SK-N-SH treated with all-trans-retinoic acid at 6 μM for 48 hours (cell line): ENCODE results near the gene SLC2A4RG.

ENCODE experiments used
- ATAC-seq: fragments of 200-7000 bp; cut with Tn5 transposase; 3 replicates; pipeline ENCODE4 v1.9.1; 2020; ENCODE audit warnings: mild to moderate bottlenecking, moderate library complexity
- ARNTL ChIP-seq: fragments of 450-650 bp; formaldehyde crosslinking; IDR thresholded peaks from 2 replicates; pipeline ENCODE4 v1.5.0; 2020; ENCODE audit warnings: low read depth, mild to moderate bottlenecking, moderate library complexity, borderline replicate concordance
- BACH2 ChIP-seq: fragments of 250-450 bp; sonication (Bioruptor Pico); IDR thresholded peaks from 2 replicates; pipeline ENCODE4 v1.9.0; 2021; ENCODE audit warnings: mild to moderate bottlenecking, borderline replicate concordance
- CSDC2 ChIP-seq: fragments of 250-450 bp; sonication (Bioruptor Pico); IDR thresholded peaks from 2 replicates; pipeline ENCODE4 v1.5.0; 2020; ENCODE audit warnings: mild to moderate bottlenecking, moderate library complexity
- ESRRG ChIP-seq: fragments of 250-450 bp; sonication (Bioruptor Pico); IDR thresholded peaks from 2 replicates; pipeline ENCODE4 v1.6.1; 2021; ENCODE audit warnings: mild to moderate bottlenecking
- GLIS3 ChIP-seq: fragments of 250-450 bp; sonication (Bioruptor Pico); IDR thresholded peaks from 2 replicates; pipeline ENCODE4 v1.5.0; 2020; ENCODE audit warnings: mild to moderate bottlenecking, moderate library complexity
- ISL1 ChIP-seq: fragments of 250-450 bp; sonication (Bioruptor Pico); IDR thresholded peaks from 2 replicates; pipeline ENCODE4 v2.1.2; 2022; ENCODE audit warnings: mild to moderate bottlenecking, moderate library complexity
- PPARA ChIP-seq: fragments of 250-450 bp; sonication (Bioruptor Pico); IDR thresholded peaks from 2 replicates; pipeline ENCODE4 v1.5.0; 2020; ENCODE audit warnings: mild to moderate bottlenecking, borderline replicate concordance
- RARB ChIP-seq: fragments of 250-450 bp; sonication (Bioruptor Pico); IDR thresholded peaks from 2 replicates; pipeline ENCODE4 v1.8.0; 2021; ENCODE audit warnings: mild to moderate bottlenecking, moderate library complexity
- SNAI2 ChIP-seq: fragments of 250-450 bp; sonication (Bioruptor Pico); IDR thresholded peaks from 2 replicates; pipeline ENCODE4 v1.5.0; 2020; ENCODE audit warnings: mild to moderate bottlenecking, moderate library complexity
- TCF4 ChIP-seq: fragments of 250-450 bp; sonication (Bioruptor Pico); IDR thresholded peaks from 2 replicates; pipeline ENCODE4 v1.8.0; 2021; ENCODE audit warnings: mild to moderate bottlenecking, moderate library complexity, borderline replicate concordance
- TOX ChIP-seq: fragments of 250-450 bp; sonication (Bioruptor Pico); IDR thresholded peaks from 2 replicates; pipeline ENCODE4 v1.8.0; 2021; ENCODE audit warnings: mild to moderate bottlenecking, moderate library complexity, borderline replicate concordance
- ZC3H10 ChIP-seq: fragments of 250-450 bp; sonication (Bioruptor Pico); IDR thresholded peaks from 2 replicates; pipeline ENCODE4 v1.5.1; 2021; ENCODE audit warnings: mild to moderate bottlenecking, moderate library complexity
- ZNF565 ChIP-seq: fragments of 450-650 bp; formaldehyde crosslinking; conservative IDR thresholded peaks from 2 replicates; pipeline ENCODE4 v1.5.0; 2020; ENCODE audit warnings: low read depth, mild to moderate bottlenecking, moderate library complexity
- ZNF70 ChIP-seq: fragments of 450-650 bp; formaldehyde crosslinking; IDR thresholded peaks from 2 replicates; pipeline ENCODE4 v1.5.0; 2020; ENCODE audit warnings: mild to moderate bottlenecking, moderate library complexity
- ZNF8 ChIP-seq: fragments of 450-650 bp; formaldehyde crosslinking; IDR thresholded peaks from 2 replicates; pipeline ENCODE4 v1.5.0; 2020; ENCODE audit warnings: mild to moderate bottlenecking, moderate library complexity
- TF ChIP-seq, protein P1 (sequence below): fragments of 250-450 bp; sonication (Bioruptor Pico); IDR thresholded peaks from 2 replicates; pipeline ENCODE4 v1.5.1; 2020; ENCODE audit warnings: low read depth, mild to moderate bottlenecking, moderate library complexity
- TF ChIP-seq, protein P2 (sequence below): fragments of 250-450 bp; sonication (Bioruptor Pico); IDR thresholded peaks from 2 replicates; pipeline ENCODE4 v1.5.1; 2021; ENCODE audit warnings: mild to moderate bottlenecking, moderate library complexity
- TF ChIP-seq, protein P3 (sequence below): fragments of 250-450 bp; sonication (Bioruptor Pico); IDR thresholded peaks from 2 replicates; pipeline ENCODE4 v1.8.0; 2020; ENCODE audit warnings: mild to moderate bottlenecking, moderate library complexity, borderline replicate concordance
- TF ChIP-seq, protein P4 (sequence below): fragments of 250-450 bp; sonication (Bioruptor Pico); IDR thresholded peaks from 2 replicates; pipeline ENCODE4 v1.5.0; 2020; ENCODE audit warnings: mild to moderate bottlenecking, moderate library complexity
- TF ChIP-seq, protein P5 (sequence below): fragments of 250-450 bp; sonication (Bioruptor Pico); IDR thresholded peaks from 2 replicates; pipeline ENCODE4 v1.8.0; 2021; ENCODE audit warnings: low read depth, mild to moderate bottlenecking, moderate library complexity, borderline replicate concordance

Gene SLC2A4RG

DNA sequence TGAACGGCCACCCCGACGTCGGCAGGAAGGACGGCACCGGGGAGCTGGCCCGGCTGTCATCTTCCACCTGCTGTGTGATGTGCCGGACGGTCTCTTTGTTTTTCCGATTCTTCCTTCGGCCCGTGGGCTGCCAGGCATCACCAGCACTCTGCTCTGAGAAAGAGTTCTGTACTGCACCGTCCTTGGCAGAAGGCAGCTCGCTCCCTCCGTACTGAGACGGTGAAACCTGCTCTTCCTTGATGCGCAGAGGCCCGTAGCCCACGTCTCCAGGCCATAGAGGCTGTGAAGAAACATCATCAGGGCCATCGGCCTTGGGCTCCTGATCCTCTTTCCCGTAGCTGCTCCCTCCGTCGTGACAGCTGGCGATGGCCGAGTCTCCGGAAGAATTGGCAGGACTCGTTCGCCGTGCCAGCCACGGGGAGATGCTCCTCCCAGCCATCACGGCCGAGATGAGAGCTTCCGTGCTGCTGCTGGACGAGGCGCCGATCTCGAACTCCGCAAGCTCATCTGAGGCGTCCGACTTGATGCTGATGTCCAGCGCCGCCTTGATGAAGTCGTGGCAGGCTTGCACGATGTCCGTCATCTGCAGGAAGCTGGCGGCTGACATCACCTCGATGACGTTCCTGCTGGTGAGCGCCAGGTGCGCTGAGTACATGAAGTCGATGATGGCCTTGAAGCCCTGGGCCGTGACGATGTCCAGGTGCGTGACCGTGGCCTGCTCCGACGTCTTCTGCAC lies 50.4 kb downstream of the SLC2A4RG start:
- TF ChIP-seq ZC3H10 (no peak), CSDC2 (CRISPR knock-in tag) (no peak), TOX (CRISPR knock-in tag) (no peak), ZNF8 (CRISPR knock-in tag) (no peak), TCF4 (CRISPR knock-in tag) (no peak)
- no peak for ATAC-seq

DNA sequence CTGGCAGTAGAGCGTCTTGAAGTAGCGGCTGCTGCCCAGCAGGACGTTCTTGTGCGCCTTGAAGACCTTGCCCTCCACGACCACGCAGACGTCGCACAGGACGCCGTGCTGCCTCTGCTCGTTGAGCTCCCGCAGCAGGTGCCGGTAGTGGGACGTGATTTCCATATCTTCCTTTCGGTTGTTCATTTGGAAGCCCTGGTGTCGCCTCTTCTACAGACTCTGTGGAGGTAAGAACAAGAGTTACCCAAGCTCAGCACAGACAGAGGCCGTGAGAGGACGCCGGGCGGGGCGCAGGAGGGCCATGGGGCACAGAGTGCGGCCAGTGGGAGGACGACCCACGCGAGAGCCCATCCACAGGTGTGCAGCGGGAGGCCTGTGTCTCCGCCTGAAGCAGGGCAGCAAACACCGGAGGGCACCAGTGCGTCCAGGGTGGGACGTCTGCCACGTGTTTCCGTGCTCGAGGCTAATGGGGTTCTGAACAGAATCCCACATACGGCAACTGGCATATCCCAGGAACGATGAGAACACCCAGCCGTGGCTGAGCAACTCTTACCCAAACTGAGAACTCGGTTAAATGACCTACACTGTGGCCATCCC lies 51.1 kb downstream of the SLC2A4RG start:
- TF ChIP-seq RARB (CRISPR knock-in tag) (no peak), SNAI2 (no peak), ARNTL (CRISPR knock-in tag) (no peak), ZNF70 (CRISPR knock-in tag) (no peak), ISL1 (CRISPR knock-in tag) (no peak), ZNF565 (CRISPR knock-in tag) (no peak)
- TF ChIP-seq, protein P1, sequence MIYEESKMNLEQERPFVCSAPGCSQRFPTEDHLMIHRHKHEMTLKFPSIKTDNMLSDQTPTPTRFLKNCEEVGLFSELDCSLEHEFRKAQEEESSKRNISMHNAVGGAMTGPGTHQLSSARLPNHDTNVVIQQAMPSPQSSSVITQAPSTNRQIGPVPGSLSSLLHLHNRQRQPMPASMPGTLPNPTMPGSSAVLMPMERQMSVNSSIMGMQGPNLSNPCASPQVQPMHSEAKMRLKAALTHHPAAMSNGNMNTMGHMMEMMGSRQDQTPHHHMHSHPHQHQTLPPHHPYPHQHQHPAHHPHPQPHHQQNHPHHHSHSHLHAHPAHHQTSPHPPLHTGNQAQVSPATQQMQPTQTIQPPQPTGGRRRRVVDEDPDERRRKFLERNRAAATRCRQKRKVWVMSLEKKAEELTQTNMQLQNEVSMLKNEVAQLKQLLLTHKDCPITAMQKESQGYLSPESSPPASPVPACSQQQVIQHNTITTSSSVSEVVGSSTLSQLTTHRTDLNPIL (CRISPR knock-in tag): no peak
- TF ChIP-seq, protein P2, sequence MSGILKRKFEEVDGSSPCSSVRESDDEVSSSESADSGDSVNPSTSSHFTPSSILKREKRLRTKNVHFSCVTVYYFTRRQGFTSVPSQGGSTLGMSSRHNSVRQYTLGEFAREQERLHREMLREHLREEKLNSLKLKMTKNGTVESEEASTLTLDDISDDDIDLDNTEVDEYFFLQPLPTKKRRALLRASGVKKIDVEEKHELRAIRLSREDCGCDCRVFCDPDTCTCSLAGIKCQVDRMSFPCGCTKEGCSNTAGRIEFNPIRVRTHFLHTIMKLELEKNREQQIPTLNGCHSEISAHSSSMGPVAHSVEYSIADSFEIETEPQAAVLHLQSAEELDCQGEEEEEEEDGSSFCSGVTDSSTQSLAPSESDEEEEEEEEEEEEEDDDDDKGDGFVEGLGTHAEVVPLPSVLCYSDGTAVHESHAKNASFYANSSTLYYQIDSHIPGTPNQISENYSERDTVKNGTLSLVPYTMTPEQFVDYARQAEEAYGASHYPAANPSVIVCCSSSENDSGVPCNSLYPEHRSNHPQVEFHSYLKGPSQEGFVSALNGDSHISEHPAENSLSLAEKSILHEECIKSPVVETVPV (CRISPR knock-in tag): no peak
- ATAC-seq: no peak

DNA sequence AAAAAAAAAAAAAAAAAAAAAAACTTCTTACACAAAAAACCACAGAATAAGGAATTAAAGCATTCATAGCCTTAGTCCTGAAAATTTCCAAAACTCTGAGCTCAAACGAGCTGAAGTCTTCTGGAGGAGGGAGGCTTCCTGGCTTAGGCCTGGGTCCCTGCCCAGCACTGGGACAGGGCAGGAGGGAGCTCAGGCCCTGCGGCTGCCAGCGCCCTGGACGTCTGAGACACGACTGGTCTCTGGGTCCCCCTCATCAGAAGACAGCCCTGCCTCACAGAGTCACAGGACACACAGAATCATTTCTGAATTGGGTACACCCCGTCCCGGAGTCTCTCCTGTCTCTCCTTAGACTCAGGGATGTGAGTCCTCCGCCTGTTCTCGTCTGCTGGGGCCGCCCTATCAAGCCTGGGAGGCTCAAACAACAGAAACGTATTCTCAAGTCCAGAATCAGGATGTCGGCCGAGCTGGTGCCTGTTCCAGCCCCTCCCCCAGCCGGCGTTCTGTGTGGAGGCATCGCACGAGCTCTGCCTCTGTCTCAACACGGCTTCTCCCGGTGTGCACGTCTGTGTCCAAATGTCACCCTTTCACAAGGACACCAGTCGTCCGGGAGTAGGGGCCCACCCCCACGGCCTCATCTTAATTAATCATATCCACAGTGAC lies 52.1 kb downstream of the SLC2A4RG start:
- TF ChIP-seq BACH2 (CRISPR knock-in tag): no peak
- no peak for TF ChIP-seq GLIS3 (CRISPR knock-in tag)
- no peak for TF ChIP-seq PPARA (CRISPR knock-in tag)
- TF ChIP-seq RARB (CRISPR knock-in tag): no peak
- TF ChIP-seq TCF4 (CRISPR knock-in tag): no peak
- no peak for TF ChIP-seq SNAI2
- no peak for TF ChIP-seq ISL1 (CRISPR knock-in tag)
- TF ChIP-seq ESRRG: no peak
- TF ChIP-seq TOX (CRISPR knock-in tag): no peak
- TF ChIP-seq, protein P2 (CRISPR knock-in tag): no peak
- TF ChIP-seq CSDC2 (CRISPR knock-in tag): no peak
- TF ChIP-seq ZNF70 (CRISPR knock-in tag): no peak
- TF ChIP-seq, protein P3, sequence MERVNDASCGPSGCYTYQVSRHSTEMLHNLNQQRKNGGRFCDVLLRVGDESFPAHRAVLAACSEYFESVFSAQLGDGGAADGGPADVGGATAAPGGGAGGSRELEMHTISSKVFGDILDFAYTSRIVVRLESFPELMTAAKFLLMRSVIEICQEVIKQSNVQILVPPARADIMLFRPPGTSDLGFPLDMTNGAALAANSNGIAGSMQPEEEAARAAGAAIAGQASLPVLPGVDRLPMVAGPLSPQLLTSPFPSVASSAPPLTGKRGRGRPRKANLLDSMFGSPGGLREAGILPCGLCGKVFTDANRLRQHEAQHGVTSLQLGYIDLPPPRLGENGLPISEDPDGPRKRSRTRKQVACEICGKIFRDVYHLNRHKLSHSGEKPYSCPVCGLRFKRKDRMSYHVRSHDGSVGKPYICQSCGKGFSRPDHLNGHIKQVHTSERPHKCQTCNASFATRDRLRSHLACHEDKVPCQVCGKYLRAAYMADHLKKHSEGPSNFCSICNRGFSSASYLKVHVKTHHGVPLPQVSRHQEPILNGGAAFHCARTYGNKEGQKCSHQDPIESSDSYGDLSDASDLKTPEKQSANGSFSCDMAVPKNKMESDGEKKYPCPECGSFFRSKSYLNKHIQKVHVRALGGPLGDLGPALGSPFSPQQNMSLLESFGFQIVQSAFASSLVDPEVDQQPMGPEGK (CRISPR knock-in tag): no peak
- no peak for ATAC-seq

DNA sequence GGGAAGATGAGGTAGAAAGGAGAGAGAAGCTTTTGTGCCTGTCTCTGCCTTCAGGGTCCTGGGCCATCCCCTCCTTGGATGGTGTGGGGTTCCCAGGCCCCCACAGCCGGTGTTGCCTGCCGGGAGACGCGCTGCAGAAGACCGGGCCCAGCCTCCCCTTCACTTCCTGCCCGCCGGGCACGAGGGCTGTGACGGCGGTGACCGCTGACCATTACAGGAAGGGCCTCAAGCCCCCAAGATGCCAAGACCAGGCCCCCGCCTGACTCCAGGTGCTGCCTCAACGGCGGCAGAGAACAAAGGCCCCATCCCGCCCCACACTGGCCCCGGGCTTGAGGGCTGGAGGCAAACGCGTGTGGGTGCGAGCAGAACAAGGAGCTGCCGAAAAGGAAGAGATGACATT lies 53.3 kb downstream of the SLC2A4RG start:
- TF ChIP-seq, protein P4, sequence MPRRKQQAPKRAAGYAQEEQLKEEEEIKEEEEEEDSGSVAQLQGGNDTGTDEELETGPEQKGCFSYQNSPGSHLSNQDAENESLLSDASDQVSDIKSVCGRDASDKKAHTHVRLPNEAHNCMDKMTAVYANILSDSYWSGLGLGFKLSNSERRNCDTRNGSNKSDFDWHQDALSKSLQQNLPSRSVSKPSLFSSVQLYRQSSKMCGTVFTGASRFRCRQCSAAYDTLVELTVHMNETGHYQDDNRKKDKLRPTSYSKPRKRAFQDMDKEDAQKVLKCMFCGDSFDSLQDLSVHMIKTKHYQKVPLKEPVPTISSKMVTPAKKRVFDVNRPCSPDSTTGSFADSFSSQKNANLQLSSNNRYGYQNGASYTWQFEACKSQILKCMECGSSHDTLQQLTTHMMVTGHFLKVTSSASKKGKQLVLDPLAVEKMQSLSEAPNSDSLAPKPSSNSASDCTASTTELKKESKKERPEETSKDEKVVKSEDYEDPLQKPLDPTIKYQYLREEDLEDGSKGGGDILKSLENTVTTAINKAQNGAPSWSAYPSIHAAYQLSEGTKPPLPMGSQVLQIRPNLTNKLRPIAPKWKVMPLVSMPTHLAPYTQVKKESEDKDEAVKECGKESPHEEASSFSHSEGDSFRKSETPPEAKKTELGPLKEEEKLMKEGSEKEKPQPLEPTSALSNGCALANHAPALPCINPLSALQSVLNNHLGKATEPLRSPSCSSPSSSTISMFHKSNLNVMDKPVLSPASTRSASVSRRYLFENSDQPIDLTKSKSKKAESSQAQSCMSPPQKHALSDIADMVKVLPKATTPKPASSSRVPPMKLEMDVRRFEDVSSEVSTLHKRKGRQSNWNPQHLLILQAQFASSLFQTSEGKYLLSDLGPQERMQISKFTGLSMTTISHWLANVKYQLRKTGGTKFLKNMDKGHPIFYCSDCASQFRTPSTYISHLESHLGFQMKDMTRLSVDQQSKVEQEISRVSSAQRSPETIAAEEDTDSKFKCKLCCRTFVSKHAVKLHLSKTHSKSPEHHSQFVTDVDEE: no peak
- TF ChIP-seq, protein P2 (CRISPR knock-in tag): no peak
- TF ChIP-seq, protein P5, sequence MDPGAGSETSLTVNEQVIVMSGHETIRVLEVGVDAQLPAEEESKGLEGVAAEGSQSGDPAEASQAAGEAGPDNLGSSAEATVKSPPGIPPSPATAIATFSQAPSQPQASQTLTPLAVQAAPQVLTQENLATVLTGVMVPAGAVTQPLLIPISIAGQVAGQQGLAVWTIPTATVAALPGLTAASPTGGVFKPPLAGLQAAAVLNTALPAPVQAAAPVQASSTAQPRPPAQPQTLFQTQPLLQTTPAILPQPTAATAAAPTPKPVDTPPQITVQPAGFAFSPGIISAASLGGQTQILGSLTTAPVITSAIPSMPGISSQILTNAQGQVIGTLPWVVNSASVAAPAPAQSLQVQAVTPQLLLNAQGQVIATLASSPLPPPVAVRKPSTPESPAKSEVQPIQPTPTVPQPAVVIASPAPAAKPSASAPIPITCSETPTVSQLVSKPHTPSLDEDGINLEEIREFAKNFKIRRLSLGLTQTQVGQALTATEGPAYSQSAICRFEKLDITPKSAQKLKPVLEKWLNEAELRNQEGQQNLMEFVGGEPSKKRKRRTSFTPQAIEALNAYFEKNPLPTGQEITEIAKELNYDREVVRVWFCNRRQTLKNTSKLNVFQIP (CRISPR knock-in tag): no peak
- TF ChIP-seq ISL1 (CRISPR knock-in tag) (no peak), CSDC2 (CRISPR knock-in tag) (no peak)

More for the DNA sequence above, 53.3 kb downstream of the SLC2A4RG start:
- ATAC-seq: no peak
